ENCODE data around the gene HMGCS2. TPM values are rescaled to one million over a fixed set of nuclear protein-coding genes. Genes with fewer than 3 reads are reported as not detected.

Gene HMGCS2
- total and polyA plus RNA-seq, 2 donors (not counting 1 experiment from before 2014, with no cell fraction given) = not detected

DNA sequence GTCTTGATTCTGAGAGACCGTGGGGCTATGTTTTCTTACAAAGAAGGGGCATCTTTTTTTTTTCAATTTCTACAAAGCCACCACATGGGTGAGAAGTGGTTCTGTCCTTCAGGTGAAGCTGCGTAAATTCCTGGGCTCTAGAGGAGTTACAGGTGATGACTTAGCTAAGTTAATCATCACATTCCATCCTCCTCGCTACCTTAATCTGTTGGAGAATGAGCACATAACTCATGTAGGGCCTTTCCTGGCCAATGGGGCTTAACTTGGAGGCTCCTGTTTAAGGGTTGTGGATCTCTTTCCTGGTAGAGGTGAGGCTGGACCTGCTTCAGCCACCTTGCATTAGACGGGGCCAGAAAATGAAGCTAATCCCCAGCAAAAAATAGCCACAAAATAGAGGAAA is 22.7 kb upstream of the HMGCS2 start:
- no peaks in the 10 kb centered on the region for H4K20me1 ChIP-seq (ENCODE audit: control insufficient read depth, insufficient read depth, low read length, poor library complexity, severe bottlenecking)
- H3K36me3 ChIP-seq (replicated peaks in 1 of 2; ENCODE audit: control extremely low read depth in 1 of 2, control insufficient read depth in 1 of 2, extremely low read depth in 1 of 2, insufficient read depth in 2 of 2, low read length in 1 of 2) = no peaks in the 10 kb centered on the region
- H3K4me1 ChIP-seq (ENCODE audit: control insufficient read depth in 2 of 2, insufficient read depth in 2 of 2, low read length in 2 of 2) = no peaks in the 10 kb centered on the region
- POLR2A ChIA-PET = no interaction called here
- Mint-ChIP-seq H3K27ac (no peak overlapping the region), H3K27me3 (peaks cover 18% of the 10 kb centered on the region), H3K4me1 (no peaks in the 10 kb centered on the region), H3K9me3 (ENCODE audit: insufficient read depth) (no peaks in the 10 kb centered on the region), H3K4me3 (no peak overlapping the region)
- H3K79me2 ChIP-seq (ENCODE audit: control insufficient read depth, insufficient read depth, low read length) = no peaks in the 10 kb centered on the region
- DNase-seq = no peak
- no peak overlapping the region for H2AFZ ChIP-seq (ENCODE audit: insufficient read depth, low read depth, low read length, poor library complexity, severe bottlenecking)
- TF ChIP-seq EZH2 (IDR thresholded peaks at IDR 0.05; ENCODE audit: borderline replicate concordance, insufficient read depth, low read depth, low read length, poor library complexity, severe bottlenecking) = no peak
- TF ChIP-seq, protein P1, sequence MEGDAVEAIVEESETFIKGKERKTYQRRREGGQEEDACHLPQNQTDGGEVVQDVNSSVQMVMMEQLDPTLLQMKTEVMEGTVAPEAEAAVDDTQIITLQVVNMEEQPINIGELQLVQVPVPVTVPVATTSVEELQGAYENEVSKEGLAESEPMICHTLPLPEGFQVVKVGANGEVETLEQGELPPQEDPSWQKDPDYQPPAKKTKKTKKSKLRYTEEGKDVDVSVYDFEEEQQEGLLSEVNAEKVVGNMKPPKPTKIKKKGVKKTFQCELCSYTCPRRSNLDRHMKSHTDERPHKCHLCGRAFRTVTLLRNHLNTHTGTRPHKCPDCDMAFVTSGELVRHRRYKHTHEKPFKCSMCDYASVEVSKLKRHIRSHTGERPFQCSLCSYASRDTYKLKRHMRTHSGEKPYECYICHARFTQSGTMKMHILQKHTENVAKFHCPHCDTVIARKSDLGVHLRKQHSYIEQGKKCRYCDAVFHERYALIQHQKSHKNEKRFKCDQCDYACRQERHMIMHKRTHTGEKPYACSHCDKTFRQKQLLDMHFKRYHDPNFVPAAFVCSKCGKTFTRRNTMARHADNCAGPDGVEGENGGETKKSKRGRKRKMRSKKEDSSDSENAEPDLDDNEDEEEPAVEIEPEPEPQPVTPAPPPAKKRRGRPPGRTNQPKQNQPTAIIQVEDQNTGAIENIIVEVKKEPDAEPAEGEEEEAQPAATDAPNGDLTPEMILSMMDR (IDR thresholded peaks at IDR 0.05) = no peak
- intact Hi-C loops (cut with micrococcal nuclease) = no loop called here
- no CpG with 5 or more reads among the region's 4 CpGs for WGBS (ENCODE audit: insufficient coverage)
- CTCF ChIA-PET = no interaction called here
- H3K27me3 ChIP-seq (replicated peaks in 1 of 4; ENCODE audit: control extremely low read depth in 1 of 4, control insufficient read depth in 3 of 4, insufficient read depth in 4 of 4, low read length in 3 of 4) = no peaks in the 10 kb centered on the region
- no peak for ATAC-seq (ENCODE audit: low read depth)
- H3K9ac ChIP-seq (ENCODE audit: low read length) = no peak overlapping the region
- no peak overlapping the region for H3K27ac ChIP-seq (ENCODE audit: low read length in 2 of 2)
- no peaks in the 10 kb centered on the region for H3K9me3 ChIP-seq (ENCODE audit: control extremely low read depth in 1 of 3, control insufficient read depth in 2 of 3, insufficient read depth in 1 of 3, low read length in 2 of 3)
- H3K4me2 ChIP-seq (replicated peaks; ENCODE audit: low read depth, low read length, poor library complexity, severe bottlenecking) = no peak overlapping the region
- H3K4me3 ChIP-seq (ENCODE audit: control extremely low read depth in 1 of 5, extremely low read depth in 1 of 5, insufficient read depth in 1 of 5, low read depth in 2 of 5, low read length in 4 of 5) = no peak overlapping the region

DNA sequence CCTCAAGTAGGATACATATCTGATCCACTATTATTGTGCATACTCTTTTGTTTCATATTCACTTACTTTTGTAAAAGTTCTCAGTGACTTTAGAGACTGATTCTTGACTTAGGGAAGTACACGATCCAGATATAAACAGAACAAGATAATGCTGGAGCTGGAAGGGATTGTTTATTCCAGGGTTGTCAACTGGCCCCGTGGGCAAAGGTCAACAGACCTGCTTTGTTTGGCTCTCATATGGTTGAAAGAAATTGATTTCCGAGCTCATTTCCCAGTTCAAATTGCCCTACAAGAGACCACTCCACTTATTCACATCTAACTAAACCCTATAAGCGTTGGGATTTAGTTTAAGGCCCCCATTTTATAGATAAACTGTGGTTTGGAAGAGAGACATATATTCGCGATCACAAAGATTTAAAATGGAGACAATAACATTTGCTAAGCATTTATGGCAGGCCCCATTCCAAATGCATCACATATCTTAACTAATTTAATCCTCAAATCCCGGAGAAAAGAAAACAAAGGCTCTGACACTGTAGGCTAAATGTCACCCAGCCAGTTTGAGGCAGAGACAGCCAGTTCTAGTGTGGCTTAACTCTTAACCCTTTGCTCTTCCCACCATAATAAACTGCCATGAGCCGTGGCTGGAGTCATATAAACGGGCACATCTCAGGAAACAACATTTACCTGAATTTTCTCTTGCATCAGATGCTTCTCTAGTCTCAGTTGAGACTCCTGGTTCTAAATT is 21.9 kb upstream of the HMGCS2 start:
- no peak overlapping the region for H3K27ac Mint-ChIP-seq
- no peaks in the 10 kb centered on the region for H3K4me1 ChIP-seq (ENCODE audit: control insufficient read depth in 2 of 2, insufficient read depth in 2 of 2, low read length in 2 of 2)
- POLR2A ChIA-PET = no interaction called here

More for the DNA sequence above, 21.9 kb upstream of the HMGCS2 start:
- no peaks in the 10 kb centered on the region for H3K79me2 ChIP-seq (ENCODE audit: control insufficient read depth, insufficient read depth, low read length)
- ATAC-seq (ENCODE audit: low read depth) (no peak), DNase-seq (no peak)
- H3K27me3 ChIP-seq (replicated peaks in 1 of 4; ENCODE audit: control extremely low read depth in 1 of 4, control insufficient read depth in 3 of 4, insufficient read depth in 4 of 4, low read length in 3 of 4) = peaks cover 0 to 2% (median 0%) of the 10 kb centered on the region in 4 experiments
- no peak for TF ChIP-seq EZH2 (IDR thresholded peaks at IDR 0.05; ENCODE audit: borderline replicate concordance, insufficient read depth, low read depth, low read length, poor library complexity, severe bottlenecking)
- TF ChIP-seq, protein P1 (IDR thresholded peaks at IDR 0.05) = no peak
- WGBS (ENCODE audit: insufficient coverage) = 100% methylated on average over 3 of the region's 9 CpGs
- no peak overlapping the region for H3K27ac ChIP-seq (ENCODE audit: low read length in 2 of 2)
- intact Hi-C loops (cut with micrococcal nuclease) = no loop called here
- no peaks in the 10 kb centered on the region for H3K9me3 Mint-ChIP-seq (ENCODE audit: insufficient read depth)
- no peak overlapping the region for H3K4me3 Mint-ChIP-seq
- no peak overlapping the region for H3K4me2 ChIP-seq (replicated peaks; ENCODE audit: low read depth, low read length, poor library complexity, severe bottlenecking)
- H3K27me3 Mint-ChIP-seq = peaks cover 18% of the 10 kb centered on the region
- CTCF ChIA-PET = no interaction called here
- H2AFZ ChIP-seq (ENCODE audit: insufficient read depth, low read depth, low read length, poor library complexity, severe bottlenecking) = no peak overlapping the region
- no peaks in the 10 kb centered on the region for H3K36me3 ChIP-seq (replicated peaks in 1 of 2; ENCODE audit: control extremely low read depth in 1 of 2, control insufficient read depth in 1 of 2, extremely low read depth in 1 of 2, insufficient read depth in 2 of 2, low read length in 1 of 2)
- no peak overlapping the region for H3K9ac ChIP-seq (ENCODE audit: low read length)
- no peaks in the 10 kb centered on the region for H3K9me3 ChIP-seq (ENCODE audit: control extremely low read depth in 1 of 3, control insufficient read depth in 2 of 3, insufficient read depth in 1 of 3, low read length in 2 of 3)
- no peaks in the 10 kb centered on the region for H4K20me1 ChIP-seq (ENCODE audit: control insufficient read depth, insufficient read depth, low read length, poor library complexity, severe bottlenecking)
- no peaks in the 10 kb centered on the region for H3K4me1 Mint-ChIP-seq
- H3K4me3 ChIP-seq (ENCODE audit: control extremely low read depth in 1 of 5, extremely low read depth in 1 of 5, insufficient read depth in 1 of 5, low read depth in 2 of 5, low read length in 4 of 5) = no peak overlapping the region
